Anterior cingulate cortex (tissue), 58 donors: ENCODE measurements around the gene FARS2.

Experiments
- DNase-seq, 58 donors: peaks; one replicate each; lab custom pipeline; 2025; lab: John Stamatoyannopoulos, UW

FARS2 gene

GRCh38 chr6:5285081-5285480 is 23.8 kb downstream of the FARS2 start:
- no peak for DNase-seq

DNA sequence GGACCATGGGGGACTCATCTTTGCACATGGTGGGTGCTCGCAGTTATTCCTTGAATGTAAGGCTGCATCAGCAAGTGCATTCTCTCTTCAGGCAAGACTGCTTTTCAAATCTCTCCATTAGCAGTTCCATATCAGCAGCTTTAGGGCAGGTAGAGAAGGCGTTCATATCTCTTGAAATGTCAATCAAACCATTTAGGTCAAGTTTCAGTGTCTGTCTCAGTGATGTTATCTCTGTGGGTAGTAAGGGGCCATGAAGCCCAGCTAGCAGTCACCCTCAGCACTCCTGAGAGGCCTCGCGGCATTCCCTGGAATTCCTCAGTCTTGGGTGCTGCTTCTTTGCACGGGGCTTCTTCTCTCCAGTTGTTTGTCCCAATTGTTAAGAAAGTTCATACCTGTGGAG is 24.2 kb downstream of the FARS2 start:
- DNase-seq, result no peak

DNA sequence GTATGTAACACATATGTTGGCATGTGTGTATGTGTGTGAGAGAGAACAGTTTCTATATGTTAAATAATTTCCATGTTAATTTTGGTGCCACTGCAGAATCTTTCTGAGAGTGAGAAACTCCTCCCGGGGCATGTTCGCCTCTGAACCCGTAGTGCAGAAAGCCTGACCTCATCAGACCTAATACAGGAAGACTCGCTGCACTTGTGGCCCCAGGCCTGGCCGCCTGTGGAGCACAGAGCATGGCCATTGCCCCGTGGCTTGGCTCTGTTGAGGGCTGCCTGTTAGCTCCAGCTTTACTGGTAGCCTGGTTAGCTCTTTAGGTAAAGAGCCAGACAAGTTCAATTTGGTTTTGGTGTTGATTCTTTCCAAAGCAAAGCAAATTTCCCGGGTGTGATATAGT is 25.5 kb downstream of the FARS2 start:
- DNase-seq, result no peak

- DNase-seq, result no peak
Observed at GRCh38 chr6:5287205-5287965, 26.1 kb downstream of the FARS2 start.

DNA sequence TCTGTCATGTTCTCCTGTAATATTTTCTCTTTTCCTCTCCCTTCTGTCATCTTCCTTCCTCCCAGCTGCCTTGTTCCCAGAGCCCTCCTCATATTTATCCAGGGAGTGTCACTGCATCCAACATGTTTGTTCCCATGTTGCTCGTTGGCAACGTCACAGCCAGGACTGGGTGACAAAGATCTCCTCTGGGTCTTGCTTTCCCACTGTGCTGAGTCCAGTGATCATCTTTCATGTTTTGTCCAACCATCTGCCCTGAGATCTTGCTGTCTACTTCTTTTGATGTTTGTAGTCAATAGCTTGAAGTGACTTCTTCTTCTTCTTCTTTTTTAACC is 26.6 kb downstream of the FARS2 start:
- no peak for DNase-seq

GRCh38 chr6:5290097-5290496 is 28.8 kb downstream of the FARS2 start:
- no peak for DNase-seq

DNA sequence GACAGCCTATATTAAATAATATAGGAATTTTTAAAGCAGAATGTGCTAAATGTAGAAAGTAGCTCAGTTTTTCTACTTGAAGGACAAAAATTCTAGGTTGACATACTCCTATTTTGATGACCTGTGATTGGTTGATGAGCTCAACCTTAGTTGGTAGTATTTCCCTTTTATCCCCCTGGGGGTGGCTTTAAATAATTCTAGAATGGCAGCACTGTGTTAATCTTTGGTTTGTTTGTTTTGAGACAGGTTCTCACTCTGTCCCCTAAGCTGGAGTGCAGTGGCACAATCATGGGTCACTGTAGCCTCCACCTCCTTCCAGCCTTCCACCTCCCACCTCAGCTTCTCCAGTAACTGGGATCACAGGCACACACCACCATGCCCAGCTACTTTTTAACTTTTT is 29.2 kb downstream of the FARS2 start:
- no peak for DNase-seq

- DNase-seq, result no peak
Observed at GRCh38 chr6:5292154-5292553, 30.8 kb downstream of the FARS2 start.

GRCh38 chr6:5293692-5294091 is 32.4 kb downstream of the FARS2 start:
- DNase-seq, result no peak

DNA sequence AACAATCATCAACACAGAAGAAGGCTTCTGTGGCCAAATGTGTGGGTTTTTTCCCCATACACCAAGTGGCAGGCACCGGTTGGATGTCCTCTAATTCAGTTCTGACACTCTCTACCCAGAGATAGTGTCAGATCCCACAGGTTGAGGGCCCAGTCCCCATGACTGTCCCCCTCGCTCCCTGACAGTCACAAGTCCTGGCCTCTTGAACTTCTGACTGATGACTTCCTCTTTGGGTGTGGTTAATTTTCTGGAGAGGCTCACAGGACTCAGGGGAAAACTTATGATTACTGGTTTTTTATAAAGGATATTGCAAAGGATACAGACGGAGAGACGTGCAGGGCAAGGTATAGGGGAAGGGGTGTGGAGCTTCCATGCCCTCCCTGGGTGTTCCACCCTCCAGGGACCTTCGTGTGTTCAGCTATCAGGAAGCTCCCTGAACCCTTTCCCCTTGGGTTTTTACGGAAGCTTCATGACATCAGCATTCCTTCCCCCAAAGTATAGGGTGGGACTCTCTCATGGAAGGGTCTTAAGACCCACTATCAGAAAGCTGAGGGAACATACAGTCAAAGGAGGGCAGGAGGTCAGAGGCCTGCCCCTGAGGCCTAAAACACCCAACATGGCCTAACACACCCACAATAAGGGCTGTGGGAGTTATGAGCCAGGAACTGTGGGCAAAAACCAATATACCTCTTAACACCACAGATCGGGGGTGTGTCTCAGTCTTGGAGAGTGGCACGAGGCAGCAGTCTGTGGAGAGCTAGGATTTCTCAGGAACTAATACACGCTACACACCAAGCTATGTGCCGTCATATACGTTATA is 33.3 kb downstream of the FARS2 start:
- DNase-seq, result no peak

GRCh38 chr6:5295623-5296022 is 34.3 kb downstream of the FARS2 start:
- DNase-seq, result no peak

DNA sequence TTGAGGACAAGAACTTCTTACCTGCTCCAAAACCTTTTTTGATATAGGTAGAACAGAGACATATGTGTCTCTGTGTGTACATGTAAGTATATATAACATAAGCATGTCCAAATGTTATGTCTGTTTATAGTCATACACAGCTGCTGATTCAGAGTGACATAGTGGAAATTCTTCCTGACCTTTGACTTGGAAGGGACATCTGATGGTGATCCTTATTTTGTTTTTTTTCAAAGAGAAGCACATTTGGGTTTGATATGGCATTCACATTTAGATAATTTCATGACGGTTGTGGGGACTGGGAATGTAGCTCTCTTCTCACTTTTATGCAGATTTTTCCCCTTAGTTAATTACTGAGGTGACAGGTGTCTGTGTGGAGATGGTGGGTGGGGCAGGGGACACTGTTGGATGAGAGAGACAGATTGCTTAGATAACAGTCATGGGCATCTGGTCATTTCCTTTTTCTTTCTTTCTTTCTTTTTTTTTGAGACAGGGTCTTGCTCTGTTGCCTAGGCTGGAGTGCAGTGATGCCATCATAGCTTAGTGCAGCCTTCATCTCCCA is 39.0 kb downstream of the FARS2 start:
- DNase-seq, result no peak

- no peak for DNase-seq
Observed at GRCh38 chr6:5302220-5302946, 41.1 kb downstream of the FARS2 start.

DNA sequence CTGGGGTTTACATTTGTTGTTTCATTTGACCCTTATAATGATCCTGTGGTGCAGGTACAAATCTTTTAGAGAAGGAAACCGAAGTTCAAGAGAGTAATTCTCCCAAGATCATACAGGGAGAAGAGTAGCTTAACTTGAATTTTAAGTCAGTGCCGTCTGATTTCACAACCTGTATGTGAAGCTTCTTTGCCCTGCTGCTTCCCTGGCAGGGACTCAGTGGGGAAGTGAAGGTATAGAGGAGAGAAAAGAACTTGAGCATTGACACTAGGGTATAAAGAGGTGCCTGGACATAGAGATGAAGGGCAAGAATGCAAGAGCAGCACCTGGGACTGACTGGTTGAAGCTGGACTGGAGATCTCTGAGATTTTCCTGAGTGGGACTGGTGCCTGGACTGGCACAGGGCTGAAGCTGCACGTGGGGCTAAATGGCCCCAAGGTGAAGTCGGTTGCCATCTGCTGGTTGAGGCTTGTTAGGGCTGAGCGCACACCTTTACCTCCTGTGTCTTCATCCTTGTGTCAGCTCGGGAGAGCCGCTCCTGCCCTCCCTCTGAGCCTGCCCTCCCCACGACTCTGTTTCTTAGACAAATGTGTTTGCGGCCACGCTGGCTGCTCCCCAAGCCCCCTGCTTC is 41.8 kb downstream of the FARS2 start:
- no peak for DNase-seq

GRCh38 chr6:5303682-5304081 is 42.4 kb downstream of the FARS2 start:
- DNase-seq, result no peak

- DNase-seq, result no peak
Observed at GRCh38 chr6:5305968-5306626, 44.8 kb downstream of the FARS2 start.

- no peak for DNase-seq
Observed at GRCh38 chr6:5307058-5307457, 45.7 kb downstream of the FARS2 start.

DNA sequence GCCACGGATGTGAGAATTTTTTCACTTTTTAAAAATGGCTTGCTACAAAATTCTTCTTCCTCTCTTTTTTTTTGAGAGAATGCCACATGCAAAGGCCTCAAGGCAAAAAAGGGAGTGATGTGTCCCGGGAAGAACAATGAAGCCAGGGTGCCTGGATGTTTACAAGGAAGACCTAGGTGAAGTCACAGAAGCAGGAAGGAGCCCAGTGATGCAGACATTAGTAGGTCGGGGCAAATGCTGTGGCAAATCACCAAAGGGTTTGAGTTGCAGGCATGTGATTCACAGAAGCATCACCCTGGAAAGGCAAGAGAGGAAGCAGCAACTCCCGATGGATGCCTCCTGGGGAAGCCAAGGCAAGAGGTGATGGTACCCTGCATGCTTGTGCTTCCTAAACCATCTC is 46.8 kb downstream of the FARS2 start:
- no peak for DNase-seq

DNA sequence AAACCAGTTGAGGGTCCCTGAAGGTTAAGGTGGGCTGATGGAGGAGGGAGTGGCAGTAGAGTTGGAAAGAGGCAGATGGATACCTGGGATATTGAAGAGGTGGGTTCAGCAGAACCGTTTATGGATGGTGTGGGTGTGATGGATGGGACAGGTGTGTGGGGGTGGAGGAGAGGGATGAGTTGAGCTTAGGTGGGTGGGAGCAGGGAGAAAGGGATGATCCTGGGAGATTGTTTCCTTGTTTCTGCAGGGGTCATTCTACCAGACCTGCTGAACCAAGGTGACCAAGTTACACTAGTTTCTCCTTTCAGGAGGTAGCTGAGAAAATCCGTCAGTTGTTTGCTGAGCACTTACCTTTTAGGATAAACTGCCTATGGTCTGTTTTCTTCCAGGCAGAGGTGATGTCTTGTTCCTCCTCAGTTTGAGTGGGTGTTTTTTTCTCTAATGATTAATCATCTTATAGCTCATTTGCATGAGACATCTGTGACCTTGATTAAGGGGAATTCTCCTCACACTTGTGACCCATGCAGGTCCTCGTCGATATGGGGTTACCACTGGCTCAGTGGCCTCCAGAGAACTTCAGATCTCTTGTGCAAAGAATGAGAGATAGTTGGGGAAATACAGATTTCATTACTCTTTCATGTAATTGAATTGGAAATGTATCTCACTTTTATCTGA is 53.0 kb downstream of the FARS2 start:
- DNase-seq, result no peak

GRCh38 chr6:5315881-5316280 is 54.6 kb downstream of the FARS2 start:
- no peak for DNase-seq
